Measurements from ENCODE around the gene SEC31B. TPM values are rescaled to one million over a fixed set of nuclear protein-coding genes. Genes with fewer than 3 reads are reported as not detected.

Gene SEC31B
- total and polyA plus RNA-seq, 11 donors, result 1.9 to 11.5 (median 7.0) TPM

DNA sequence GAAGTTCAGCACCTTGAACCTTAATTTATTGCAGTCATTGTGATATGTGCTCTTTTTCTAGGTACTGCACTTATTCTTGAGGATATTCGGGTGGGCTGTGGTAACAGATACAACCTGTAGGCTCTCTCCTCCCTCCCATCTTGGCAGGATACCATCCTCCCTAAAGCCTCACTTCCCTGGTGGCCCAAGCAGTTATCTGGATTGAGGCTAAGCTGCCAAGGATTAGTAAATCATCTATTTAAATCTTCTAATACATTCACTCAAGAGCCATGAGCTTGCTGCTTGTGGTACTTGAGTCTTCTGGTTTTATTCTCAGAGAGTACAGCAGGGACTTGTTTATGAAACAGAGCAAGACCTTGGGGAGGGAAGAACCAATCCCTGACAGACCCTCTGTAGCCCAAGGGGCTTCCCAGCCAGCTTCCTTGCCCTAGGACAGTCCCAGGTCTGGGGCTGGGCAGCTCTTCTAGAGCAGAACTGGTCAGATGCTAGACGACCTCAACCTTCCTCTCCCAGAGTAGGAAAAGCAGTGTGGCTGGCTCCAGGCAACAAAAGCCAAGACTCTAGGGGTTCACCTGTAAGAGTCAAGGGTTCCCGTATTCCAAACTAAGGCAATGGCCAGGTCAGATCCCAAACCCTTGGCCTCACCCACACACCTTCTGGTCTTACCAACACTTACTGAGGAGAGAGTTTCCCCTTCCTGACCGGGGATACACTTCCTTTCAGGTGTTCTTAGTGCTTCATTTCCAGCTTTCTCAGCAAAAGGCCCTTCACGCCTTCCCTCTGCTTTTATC lies 35.6 kb downstream of the SEC31B start:
- no peak overlapping the region for H3K27ac ChIP-seq
- DNase-seq (no peak), ATAC-seq (no peak)
- no peak overlapping the region for H3K4me3 ChIP-seq
- H3K4me1 ChIP-seq, result peaks cover 0 to 18% (median 15%) of the 10 kb centered on the region in 12 donors
- 85 to 87% (median 86%) methylated on average over 5 of the region's 5 CpGs for WGBS, 4 donors
- no peaks in the 10 kb centered on the region for H3K9me3 ChIP-seq
- peaks cover 0 to 36% (median 26%) of the 10 kb centered on the region in 9 donors for H3K36me3 ChIP-seq
- intact Hi-C loops (cut with DNase I), result loop anchor here in 1 of 10 donors (5.0 kb wide), 1 partner anchor 33 kb away; the partner anchor contains the start of gene SEC31B
- TF ChIP-seq, protein P1, sequence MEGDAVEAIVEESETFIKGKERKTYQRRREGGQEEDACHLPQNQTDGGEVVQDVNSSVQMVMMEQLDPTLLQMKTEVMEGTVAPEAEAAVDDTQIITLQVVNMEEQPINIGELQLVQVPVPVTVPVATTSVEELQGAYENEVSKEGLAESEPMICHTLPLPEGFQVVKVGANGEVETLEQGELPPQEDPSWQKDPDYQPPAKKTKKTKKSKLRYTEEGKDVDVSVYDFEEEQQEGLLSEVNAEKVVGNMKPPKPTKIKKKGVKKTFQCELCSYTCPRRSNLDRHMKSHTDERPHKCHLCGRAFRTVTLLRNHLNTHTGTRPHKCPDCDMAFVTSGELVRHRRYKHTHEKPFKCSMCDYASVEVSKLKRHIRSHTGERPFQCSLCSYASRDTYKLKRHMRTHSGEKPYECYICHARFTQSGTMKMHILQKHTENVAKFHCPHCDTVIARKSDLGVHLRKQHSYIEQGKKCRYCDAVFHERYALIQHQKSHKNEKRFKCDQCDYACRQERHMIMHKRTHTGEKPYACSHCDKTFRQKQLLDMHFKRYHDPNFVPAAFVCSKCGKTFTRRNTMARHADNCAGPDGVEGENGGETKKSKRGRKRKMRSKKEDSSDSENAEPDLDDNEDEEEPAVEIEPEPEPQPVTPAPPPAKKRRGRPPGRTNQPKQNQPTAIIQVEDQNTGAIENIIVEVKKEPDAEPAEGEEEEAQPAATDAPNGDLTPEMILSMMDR (IDR thresholded peaks at IDR 0.05), result no peak
- TF ChIP-seq POLR2A (IDR thresholded peaks at IDR 0.05), result no peak
- H3K27me3 ChIP-seq, result peaks cover 0 to 36% (median 14%) of the 10 kb centered on the region in 9 donors

DNA sequence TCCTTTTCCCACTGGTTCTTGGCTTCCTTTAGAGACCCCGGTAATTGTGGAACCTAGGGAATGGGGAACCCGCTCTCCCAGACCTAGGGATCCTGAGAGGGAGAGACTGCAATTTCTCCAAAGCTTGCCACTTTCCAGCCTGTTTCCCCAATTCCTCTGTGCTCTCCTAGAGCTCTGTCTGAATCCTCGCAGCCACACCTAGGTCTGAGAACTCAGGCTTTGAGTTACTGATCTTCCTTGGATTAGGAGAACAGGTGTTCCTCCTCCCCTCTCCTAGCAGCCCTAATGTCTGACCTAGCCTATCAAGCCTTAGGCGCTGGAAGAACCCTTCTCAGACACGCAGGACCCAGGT lies 36.9 kb downstream of the SEC31B start:
- Histone ChIP-seq H3K4me1 (peaks cover 0 to 18% (median 15%) of the 10 kb centered on the region in 12 donors), H3K4me3 (peak overlapping the region in 7 of 12 donors; percentile 45 to 59 (median 53)), H3K27ac (no peak overlapping the region), H3K36me3 (peaks cover 0 to 26% (median 13%) of the 10 kb centered on the region in 9 donors), H3K27me3 (peaks cover 0 to 43% (median 18%) of the 10 kb centered on the region in 9 donors), H3K9me3 (no peaks in the 10 kb centered on the region)
- no peak for TF ChIP-seq POLR2A (IDR thresholded peaks at IDR 0.05)
- TF ChIP-seq, protein P1 (IDR thresholded peaks at IDR 0.05), result peak in 4 of 12 donors; percentile 0 to 22 (median 4)
- no peak for DNase-seq
- ATAC-seq, result no peak
- 43 to 45% (median 44%) methylated on average over 5 of the region's 5 CpGs for WGBS, 4 donors
- intact Hi-C loops (cut with DNase I), result loop anchor here in 1 of 10 donors (5.0 kb wide), 1 partner anchor 34 kb away; the partner anchor contains the start of gene SEC31B

DNA sequence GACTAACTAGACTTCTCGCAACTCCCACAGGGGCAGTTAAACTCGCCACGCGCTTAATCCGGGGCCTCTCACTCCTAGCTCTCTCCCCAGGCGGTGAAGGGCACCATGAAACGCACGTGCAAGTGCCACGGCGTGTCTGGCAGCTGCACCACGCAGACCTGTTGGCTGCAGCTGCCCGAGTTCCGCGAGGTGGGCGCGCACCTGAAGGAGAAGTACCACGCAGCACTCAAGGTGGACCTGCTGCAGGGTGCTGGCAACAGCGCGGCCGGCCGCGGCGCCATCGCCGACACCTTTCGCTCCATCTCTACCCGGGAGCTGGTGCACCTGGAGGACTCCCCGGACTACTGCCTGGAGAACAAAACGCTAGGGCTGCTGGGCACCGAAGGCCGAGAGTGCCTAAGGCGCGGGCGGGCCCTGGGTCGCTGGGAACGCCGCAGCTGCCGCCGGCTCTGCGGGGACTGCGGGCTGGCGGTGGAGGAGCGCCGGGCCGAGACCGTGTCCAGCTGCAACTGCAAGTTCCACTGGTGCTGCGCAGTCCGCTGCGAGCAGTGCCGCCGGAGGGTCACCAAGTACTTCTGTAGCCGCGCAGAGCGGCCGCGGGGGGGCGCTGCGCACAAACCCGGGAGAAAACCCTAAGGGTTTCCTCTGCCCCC lies 37.4 kb downstream of the SEC31B start:
- Histone ChIP-seq H3K27ac (no peak overlapping the region), H3K27me3 (peaks cover 0 to 43% (median 18%) of the 10 kb centered on the region in 9 donors), H3K4me1 (peaks cover 0 to 18% (median 15%) of the 10 kb centered on the region in 12 donors), H3K4me3 (peak overlapping the region; percentile 21 to 59 (median 48)), H3K36me3 (peaks cover 0 to 21% (median 8%) of the 10 kb centered on the region in 9 donors), H3K9me3 (no peaks in the 10 kb centered on the region)
- peak in 3 of 4 donors; percentile 79 to 92 (median 83) for ATAC-seq
- TF ChIP-seq, protein P1 (IDR thresholded peaks at IDR 0.05), result peak; percentile 67 to 90 (median 75)
- no peak for TF ChIP-seq POLR2A (IDR thresholded peaks at IDR 0.05)
- intact Hi-C loops (cut with DNase I), result loop anchor here in 1 of 10 donors (5.0 kb wide), 1 partner anchor 35 kb away; the partner anchor contains the start of gene SEC31B
- DNase-seq, result peak; percentile 59 to 84 (median 68)
- WGBS, 4 donors, result 0 to 4% (median 1%) methylated on average over 21 to 59 of the region's 59 CpGs
